Uterus (tissue), 4 donors: Measurements from ENCODE around the gene KCNAB1. TPM values are rescaled to one million over a fixed set of nuclear protein-coding genes. Genes with fewer than 3 reads are reported as not detected.

Source experiments
- DNase-seq, 2 donors: peaks; one replicate each; pipeline ENCODE4 v3.0.0-alpha.2; 2019 to 2020
- H3K27ac ChIP-seq, 2 donors: fragments of 200-600 bp; sonication (generic); 1 replicate in 1 of 2; 2 replicates in 1 of 2; pipeline ENCODE4 v1.5.1; 2016 to 2018
- H3K27me3 ChIP-seq, 2 donors: fragments of 200-600 bp; sonication (generic); one replicate each; pipeline ENCODE4 v1.5.1; 2018 to 2019; ENCODE audit warnings: control low read depth in 1 of 2
- H3K36me3 ChIP-seq, 2 donors: fragments of 200-600 bp; sonication (generic); one replicate each; pipeline ENCODE4 v1.5.1; 2019; ENCODE audit warnings: control low read depth in 1 of 2
- H3K4me1 ChIP-seq, 2 donors: fragments of 200-600 bp; sonication (generic); one replicate each; pipeline ENCODE4 v1.5.1; 2018 to 2019; ENCODE audit warnings: control low read depth in 1 of 2
- H3K4me3 ChIP-seq, 2 donors: fragments of 200-600 bp; sonication (generic); 1 replicate in 1 of 2; 2 replicates in 1 of 2; pipeline ENCODE4 v1.5.1; 2018 to 2019; ENCODE audit warnings: mild to moderate bottlenecking in 1 of 2
- H3K9me3 ChIP-seq, 2 donors: fragments of 200-600 bp; sonication (generic); one replicate each; pipeline ENCODE4 v1.5.1; 2019; ENCODE audit warnings: control low read depth in 1 of 2
- POLR2A ChIP-seq, 2 donors: fragments of 450-650 bp; IDR thresholded peaks; one replicate each; pipeline ENCODE4 v1.6.1; 2016; ENCODE audit warnings: antibody characterized with exemption in 2 of 2, mild to moderate bottlenecking in 1 of 2, moderate library complexity in 1 of 2
- intact Hi-C: fragments of 100-400 bp; cut with DNase I; formaldehyde crosslinking; loops from one replicate; pipeline ENCODE4 v1.15.1; 2023; ENCODE audit warnings: low total_unique reads
- total RNA-seq, 4 donors: library from RNA; depleted of rRNA in 3 of 4; stranded (reverse); fragments of >200 nt in 3 of 4; gene quantifications; one replicate each; pipeline versions ENCODE4 v1.1.0 to v1.2.4, GENCODE V29; 2014 to 2023
- TF ChIP-seq, protein P1 (sequence below), 4 experiments: fragments of 200-600 bp in 2 of 4; fragments of 450-650 bp in 2 of 4; sonication (generic) in 2 of 4; IDR thresholded peaks; one replicate each; pipeline ENCODE4 v1.5.1; 2016 to 2019; ENCODE audit warnings: antibody characterized with exemption in 4 of 4, mild to moderate bottlenecking in 2 of 4, moderate library complexity in 1 of 4
- donor health status: DM: yes; HTN: yes; CAD: no.

KCNAB1 gene
- total RNA-seq, 4 donors from 2014 or later, result 1.3 to 12.8 (median 6.8) TPM

- no peak overlapping the region for H3K27ac ChIP-seq
- H3K4me1 ChIP-seq, result peaks cover 0 to 10% of the 10 kb centered on the region in 2 donors
- H3K9me3 ChIP-seq, result no peaks in the 10 kb centered on the region
- TF ChIP-seq, protein P1, sequence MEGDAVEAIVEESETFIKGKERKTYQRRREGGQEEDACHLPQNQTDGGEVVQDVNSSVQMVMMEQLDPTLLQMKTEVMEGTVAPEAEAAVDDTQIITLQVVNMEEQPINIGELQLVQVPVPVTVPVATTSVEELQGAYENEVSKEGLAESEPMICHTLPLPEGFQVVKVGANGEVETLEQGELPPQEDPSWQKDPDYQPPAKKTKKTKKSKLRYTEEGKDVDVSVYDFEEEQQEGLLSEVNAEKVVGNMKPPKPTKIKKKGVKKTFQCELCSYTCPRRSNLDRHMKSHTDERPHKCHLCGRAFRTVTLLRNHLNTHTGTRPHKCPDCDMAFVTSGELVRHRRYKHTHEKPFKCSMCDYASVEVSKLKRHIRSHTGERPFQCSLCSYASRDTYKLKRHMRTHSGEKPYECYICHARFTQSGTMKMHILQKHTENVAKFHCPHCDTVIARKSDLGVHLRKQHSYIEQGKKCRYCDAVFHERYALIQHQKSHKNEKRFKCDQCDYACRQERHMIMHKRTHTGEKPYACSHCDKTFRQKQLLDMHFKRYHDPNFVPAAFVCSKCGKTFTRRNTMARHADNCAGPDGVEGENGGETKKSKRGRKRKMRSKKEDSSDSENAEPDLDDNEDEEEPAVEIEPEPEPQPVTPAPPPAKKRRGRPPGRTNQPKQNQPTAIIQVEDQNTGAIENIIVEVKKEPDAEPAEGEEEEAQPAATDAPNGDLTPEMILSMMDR (IDR thresholded peaks at IDR 0.05), result no peak
- TF ChIP-seq POLR2A (IDR thresholded peaks at IDR 0.05), result no peak
- intact Hi-C loops, result no loop called here
- no peak overlapping the region for H3K4me3 ChIP-seq
- H3K27me3 ChIP-seq, result no peaks in the 10 kb centered on the region
- DNase-seq, result no peak
- H3K36me3 ChIP-seq, result no peaks in the 10 kb centered on the region
These were observed 359.2 kb downstream of the KCNAB1 start for GRCh38 chr3:156479604-156480003.

- intact Hi-C loops, result no loop called here
- DNase-seq, result no peak
- H3K27ac ChIP-seq, result no peak overlapping the region
- peaks cover 0 to 10% of the 10 kb centered on the region in 2 donors for H3K4me1 ChIP-seq
- no peaks in the 10 kb centered on the region for H3K36me3 ChIP-seq
- no peak for TF ChIP-seq POLR2A (IDR thresholded peaks at IDR 0.05)
- TF ChIP-seq, protein P1 (IDR thresholded peaks at IDR 0.05), result no peak
- no peak overlapping the region for H3K4me3 ChIP-seq
- no peaks in the 10 kb centered on the region for H3K9me3 ChIP-seq
- no peaks in the 10 kb centered on the region for H3K27me3 ChIP-seq
These were observed 360.6 kb downstream of the KCNAB1 start for GRCh38 chr3:156480949-156481348.

GRCh38 chr3:156483002-156483401 lies 362.6 kb downstream of the KCNAB1 start:
- Histone ChIP-seq H3K36me3 (no peaks in the 10 kb centered on the region), H3K4me1 (peaks cover 0 to 10% of the 10 kb centered on the region in 2 donors), H3K4me3 (no peak overlapping the region), H3K9me3 (no peaks in the 10 kb centered on the region), H3K27me3 (no peaks in the 10 kb centered on the region), H3K27ac (peak overlapping the region; percentile 63 to 67)
- intact Hi-C loops, result no loop called here
- DNase-seq, result no peak
- TF ChIP-seq POLR2A (IDR thresholded peaks at IDR 0.05), result no peak
- TF ChIP-seq, protein P1 (IDR thresholded peaks at IDR 0.05), result no peak

DNA sequence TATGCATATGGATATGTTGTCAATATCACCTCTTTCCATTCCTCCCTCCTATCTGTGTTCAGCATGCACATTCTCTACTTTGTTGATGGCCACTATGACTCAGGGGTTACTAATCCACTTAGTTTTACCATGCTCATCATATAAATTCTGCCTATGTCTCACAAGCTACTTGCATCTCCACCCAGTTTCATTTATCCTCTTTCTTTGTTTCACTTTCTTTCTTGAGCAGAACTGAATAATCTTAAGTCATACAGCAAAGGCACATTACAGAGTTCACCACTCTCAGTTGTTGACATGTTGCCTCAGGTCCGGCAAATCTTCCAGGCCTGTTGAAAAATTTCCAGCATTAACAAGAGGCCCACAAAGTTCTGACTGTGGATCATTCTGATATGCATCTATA lies 363.0 kb downstream of the KCNAB1 start:
- peaks cover 0 to 10% of the 10 kb centered on the region in 2 donors for H3K4me1 ChIP-seq
- intact Hi-C loops, result no loop called here
- H3K9me3 ChIP-seq, result no peaks in the 10 kb centered on the region
- no peak for DNase-seq
- H3K27ac ChIP-seq, result peak overlapping the region; percentile 63 to 67
- no peak for TF ChIP-seq POLR2A (IDR thresholded peaks at IDR 0.05)
- TF ChIP-seq, protein P1 (IDR thresholded peaks at IDR 0.05), result no peak
- H3K4me3 ChIP-seq, result no peak overlapping the region
- H3K27me3 ChIP-seq, result no peaks in the 10 kb centered on the region
- no peaks in the 10 kb centered on the region for H3K36me3 ChIP-seq

GRCh38 chr3:156483961-156484787 lies 363.8 kb downstream of the KCNAB1 start:
- no peaks in the 10 kb centered on the region for H3K27me3 ChIP-seq
- no peaks in the 10 kb centered on the region for H3K9me3 ChIP-seq
- intact Hi-C loops, result no loop called here
- peaks cover 0 to 10% of the 10 kb centered on the region in 2 donors for H3K4me1 ChIP-seq
- DNase-seq, result peak in 1 of 2 donors; percentile 46
- H3K27ac ChIP-seq, result peak overlapping the region; percentile 63 to 67
- no peak overlapping the region for H3K4me3 ChIP-seq
- no peak for TF ChIP-seq POLR2A (IDR thresholded peaks at IDR 0.05)
- TF ChIP-seq, protein P1 (IDR thresholded peaks at IDR 0.05), result no peak
- no peaks in the 10 kb centered on the region for H3K36me3 ChIP-seq
